HG02943 (cell line): ENCODE results near the gene CASZ1.

Experiments
- ATAC-seq: cut with Tn5 transposase; IDR thresholded peaks from one replicate; pipeline ENCODE4 v1.9.1; 2021; ENCODE audit warnings: mild to moderate bottlenecking, low read depth, moderate library complexity; ENCODE audit not compliant: unreplicated experiment

The CASZ1 gene

DNA sequence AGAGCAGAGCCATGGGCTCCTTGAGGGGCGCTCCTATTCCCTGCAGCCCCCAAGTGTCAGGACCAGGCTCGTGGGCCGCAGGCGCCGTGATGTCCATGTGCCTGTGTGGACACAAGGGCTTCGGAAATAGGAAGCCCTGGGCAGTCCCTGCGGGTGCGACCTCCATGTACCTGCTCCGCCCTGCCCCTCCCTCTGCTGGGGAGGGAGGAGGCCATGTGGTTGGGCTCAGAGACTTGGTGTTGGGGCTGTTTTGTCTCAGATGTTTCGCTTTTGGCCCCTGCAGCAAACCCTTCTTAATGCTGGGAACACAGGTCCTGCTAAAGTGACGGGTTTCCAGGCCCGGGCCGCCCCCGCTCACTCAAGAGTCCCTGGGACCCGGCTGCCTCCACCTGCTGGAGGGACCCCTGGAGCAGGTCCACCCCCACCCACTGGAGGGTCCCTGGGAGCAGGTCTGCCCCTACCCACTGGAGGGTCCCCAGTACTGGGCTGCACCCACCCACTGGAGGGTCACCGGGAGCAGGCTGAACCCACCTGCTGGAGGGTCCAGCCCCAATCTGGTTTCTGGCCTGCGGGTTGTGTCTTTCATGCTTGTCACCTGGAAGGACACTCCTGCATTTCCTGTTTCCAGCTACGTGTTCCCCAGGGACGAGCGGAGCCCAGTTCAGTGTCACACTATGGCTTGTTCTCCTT lies 165.2 kb downstream of the CASZ1 start:
- ATAC-seq, result no peak

DNA sequence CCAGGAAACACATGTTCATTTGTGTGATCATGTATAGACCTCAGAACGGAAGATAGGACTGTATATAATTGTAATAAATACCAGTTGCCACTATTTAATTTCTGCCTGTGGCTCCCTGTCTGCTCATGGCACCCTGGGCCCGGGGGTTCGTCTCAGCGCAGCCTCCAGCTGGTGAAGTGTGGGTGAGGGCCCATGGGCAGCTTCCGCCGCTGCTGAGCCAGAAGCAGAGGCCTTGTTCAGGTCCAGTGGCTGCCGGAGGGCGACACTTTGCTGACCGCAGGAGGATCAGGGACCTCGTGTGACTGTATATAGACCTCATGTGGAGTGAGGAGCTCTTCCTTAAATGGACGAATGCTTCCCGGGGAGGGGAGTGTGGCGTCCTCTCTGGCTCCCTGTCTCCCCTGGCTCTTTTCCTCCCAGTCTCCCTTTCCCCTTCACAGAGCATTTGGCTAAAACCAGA lies 165.8 kb downstream of the CASZ1 start:
- ATAC-seq, result no peak

DNA sequence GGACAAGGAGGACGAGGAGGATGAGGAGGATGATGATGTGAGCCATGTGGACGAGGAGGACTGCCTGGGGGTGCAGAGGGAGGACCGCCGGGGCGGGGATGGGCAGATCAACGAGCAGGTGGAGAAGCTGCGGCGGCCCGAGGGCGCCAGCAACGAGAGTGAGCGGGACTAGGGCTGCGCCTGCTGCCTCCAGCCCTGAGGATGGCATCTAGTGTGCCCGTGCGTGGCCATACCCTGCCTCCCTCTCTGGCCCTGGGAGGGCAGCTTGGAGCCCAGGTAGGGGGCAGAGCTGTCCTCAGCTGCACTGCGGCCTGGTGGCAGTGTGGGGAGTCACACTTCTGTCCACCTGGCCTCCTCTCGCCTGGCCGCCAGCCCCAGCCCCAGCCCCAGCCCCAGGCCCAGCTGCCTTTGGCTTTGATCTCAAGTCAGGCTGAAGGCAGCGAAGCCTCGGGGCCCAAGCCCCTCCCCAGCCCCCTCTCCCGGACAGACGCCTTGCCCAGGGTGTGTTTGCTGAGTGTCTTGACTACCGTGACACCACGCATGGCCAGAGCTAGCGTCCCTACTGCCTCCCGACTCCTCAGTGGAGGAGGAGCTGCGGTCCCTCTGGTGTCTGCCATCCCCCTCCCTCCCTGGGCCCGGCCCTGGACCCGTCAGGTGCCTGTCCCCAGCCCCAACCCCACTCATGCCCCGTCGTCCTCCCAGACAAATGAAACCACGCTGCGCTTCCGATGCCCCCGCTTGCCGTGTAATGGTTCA lies 166.5 kb downstream of the CASZ1 start:
- ATAC-seq, result no peak

DNA sequence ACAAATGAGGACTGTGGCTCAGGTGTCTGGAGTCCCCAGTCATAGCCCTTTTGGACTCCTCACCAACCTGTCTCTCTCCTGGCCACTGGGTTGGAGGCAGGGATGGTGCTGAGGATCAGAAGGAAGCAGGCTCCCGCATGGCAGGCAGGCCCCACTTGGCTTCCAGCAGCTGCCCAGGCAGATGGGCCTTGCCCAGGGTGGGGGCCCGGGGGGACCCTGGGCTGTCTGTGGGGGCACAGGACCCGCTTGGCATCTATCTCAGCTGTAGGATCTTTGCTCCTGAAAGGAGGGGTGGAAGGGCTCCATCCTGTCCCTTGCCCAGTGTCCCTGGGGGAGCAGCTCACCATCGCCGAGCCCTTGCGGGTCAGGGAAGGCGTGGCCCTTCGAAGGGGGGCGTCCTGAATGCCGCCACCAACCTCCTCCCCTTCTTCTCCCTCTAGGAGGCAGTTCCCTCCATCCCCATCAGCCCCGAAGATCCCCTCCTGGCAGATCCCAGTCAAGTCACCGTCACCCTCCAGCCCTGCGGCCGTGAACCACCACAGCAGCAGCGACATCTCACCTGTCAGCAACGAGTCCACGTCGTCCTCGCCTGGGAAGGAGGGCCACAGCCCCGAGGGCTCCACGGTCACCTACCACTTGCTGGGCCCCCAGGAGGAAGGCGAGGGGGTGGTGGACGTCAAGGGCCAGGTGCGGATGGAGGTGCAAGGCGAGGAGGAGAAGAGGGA lies 167.2 kb downstream of the CASZ1 start:
- no peak for ATAC-seq

DNA sequence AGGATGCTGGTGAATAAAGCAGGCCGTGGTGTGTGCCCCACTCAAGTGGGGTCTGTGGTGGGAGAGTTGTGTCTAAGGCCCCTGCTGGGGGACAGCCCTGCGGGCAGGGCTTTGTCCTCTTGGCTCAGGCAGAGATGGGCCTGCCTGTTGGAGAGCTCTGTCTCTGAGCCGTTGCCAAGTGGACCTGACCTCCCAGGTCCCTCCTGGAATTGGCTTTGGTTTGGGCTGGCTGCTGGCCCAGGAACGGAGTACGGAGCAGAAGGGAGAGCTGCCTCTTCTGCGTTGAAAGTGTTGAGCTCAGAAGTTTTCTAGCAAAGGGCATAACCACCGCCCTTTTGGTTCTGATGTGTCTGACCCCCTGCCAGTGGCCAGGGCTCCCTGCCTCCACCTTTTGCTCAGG lies 167.8 kb downstream of the CASZ1 start:
- ATAC-seq, result no peak

DNA sequence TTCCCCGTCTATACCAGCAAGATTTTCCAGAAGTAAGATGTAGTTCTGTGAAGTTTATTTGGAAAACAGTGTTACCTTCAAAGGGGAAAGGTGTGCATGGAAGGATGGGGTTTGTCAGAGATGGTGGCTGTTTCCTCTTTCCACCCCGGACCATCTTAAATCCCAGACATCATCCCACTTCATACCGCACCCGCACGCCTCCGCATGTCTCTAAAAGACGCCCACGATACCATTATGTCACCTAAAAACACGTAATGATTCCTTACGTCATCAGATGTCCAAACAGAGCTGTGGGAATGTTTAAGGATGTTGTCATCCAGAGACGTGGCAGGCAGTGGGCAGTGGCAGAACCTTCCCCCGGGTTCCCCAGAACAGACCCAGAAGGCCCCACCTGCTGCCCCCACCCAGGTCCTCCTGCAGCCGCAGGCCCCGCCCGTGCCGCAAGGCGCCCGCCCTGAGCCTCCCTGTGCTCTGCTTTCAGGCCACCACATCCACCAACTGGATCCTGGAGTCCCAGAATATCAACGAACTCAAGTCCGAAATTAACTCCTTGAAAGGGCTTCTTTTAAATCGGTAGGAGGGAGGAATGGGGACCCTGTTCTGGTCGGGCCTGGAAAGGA lies 169.5 kb downstream of the CASZ1 start:
- ATAC-seq, result no peak

DNA sequence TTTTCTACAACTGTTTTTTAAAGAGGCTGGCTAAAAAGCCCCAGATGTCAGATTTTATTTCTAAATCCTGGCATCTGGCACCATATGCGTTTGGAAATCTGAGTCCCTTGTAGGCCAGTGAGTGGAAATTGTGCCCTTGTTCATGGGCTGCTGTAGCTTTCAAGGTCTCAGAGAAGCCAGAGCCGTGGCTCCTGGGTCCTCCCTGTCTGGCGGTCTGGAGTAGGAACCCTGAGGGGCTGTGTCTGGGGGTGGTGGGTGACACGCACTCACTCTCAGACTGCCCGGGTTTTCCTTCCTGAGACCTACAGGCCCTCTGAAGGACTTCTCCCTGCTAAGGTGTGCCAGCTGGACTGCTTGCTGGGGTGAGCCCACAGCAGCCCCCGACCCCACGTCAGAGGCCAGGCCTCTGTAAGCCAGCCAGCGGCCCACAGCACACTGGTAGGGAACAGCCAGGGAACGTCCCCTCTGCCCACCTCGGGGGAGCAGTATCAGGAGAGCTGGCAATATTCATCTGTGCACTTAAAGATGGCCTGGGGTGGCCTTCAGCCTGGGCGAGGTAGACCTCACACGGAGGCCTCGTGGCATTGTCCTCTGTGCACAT lies 170.2 kb downstream of the CASZ1 start:
- ATAC-seq, result no peak

DNA sequence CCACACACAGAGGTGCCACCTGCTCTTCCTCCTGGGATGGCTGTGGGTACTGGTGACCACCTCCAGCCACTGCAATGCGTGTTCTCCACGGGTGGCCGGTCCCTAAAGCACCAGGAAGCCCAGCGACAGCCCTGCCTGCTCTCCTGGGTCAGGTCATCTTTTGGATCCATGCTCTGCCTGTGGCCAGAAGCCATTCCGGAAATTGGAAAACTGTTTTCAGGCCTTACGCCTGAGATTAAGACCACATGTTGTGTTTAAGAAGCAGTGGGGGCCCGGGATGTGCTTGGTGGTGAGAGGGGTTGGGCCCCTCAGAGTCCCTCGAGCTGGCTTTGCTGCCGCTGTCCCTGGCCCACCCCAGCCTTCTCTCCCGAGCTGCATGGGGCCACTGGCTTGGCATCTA lies 170.9 kb downstream of the CASZ1 start:
- ATAC-seq, result no peak

DNA sequence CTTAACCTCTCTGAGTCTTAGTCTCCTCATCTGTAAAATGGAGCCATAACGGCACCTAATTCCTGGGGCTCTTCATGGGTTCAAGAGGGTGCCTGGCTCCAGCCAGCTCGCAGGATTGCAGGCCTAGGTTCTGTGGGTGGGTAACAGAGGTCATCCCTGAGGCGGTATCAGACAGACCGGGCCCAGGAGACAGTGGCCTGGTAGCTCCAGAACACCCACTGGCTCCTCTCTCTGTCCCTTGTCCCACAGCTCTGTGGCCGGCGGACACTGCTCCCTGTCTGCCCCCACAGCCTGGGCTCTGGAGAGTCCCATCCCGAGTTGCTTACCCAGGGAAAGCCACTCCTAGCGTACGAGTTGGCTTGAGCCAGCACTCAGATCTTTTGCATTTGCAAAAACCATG lies 171.4 kb downstream of the CASZ1 start:
- no peak for ATAC-seq

DNA sequence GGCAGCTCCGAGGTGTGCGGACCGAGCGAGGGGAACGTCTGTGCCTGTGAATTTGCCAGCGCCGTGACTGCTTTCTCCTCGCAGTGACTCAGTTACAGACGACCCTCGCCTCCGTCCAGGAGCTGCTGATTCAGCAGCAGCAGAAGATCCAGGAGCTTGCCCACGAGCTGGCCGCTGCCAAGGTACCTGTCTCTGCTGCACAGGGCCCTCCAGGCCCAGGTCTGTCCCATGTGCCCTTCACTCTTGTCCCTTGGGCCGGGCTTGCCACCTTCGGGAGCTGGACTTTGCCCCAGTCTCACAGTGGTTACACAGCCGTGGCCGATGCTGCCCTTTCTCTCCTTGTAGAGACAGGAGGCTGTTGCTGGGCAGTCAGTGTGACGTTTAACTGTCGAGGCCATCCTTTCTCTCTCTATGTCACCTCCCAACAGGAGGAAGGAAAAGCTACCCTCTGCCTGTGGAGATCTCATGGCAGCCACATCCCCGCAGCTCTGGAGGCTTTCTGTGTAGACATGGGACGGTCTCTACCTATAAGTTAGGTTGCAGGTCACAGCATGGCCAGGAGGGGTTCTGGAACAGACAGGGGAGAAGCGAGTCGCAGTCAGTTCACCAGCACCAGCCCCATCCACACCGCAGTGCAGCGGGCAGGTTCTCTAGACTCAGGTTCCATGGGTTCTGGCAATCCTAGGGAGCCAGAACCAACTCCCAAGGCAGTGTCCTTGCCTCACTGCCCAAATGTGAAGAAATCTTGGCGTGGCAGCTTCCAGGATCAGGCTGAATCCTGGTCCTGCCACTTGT lies 172.0 kb downstream of the CASZ1 start:
- ATAC-seq, result no peak

DNA sequence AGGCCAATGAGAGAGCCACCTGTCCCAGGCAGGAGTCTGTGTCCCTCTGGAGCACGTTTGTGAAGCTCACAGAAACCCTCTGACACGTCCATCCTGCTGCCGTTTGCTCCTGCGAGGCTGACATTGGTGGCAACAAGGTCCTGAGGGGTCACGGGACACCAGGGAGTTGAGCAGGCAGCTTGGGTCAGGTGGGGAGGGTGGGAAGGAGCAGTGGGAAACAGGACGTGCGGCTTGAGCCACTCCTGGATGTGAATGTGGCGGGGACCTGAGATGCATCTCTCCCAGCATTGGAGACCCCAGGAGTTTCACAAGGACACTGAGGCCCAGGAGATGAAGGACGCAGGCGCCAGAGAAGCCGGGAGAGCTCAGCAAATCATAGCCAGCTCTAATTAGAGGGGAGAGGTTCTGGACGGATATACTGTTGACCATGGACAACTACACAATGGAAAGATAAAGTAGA lies 172.7 kb downstream of the CASZ1 start:
- ATAC-seq, result no peak

DNA sequence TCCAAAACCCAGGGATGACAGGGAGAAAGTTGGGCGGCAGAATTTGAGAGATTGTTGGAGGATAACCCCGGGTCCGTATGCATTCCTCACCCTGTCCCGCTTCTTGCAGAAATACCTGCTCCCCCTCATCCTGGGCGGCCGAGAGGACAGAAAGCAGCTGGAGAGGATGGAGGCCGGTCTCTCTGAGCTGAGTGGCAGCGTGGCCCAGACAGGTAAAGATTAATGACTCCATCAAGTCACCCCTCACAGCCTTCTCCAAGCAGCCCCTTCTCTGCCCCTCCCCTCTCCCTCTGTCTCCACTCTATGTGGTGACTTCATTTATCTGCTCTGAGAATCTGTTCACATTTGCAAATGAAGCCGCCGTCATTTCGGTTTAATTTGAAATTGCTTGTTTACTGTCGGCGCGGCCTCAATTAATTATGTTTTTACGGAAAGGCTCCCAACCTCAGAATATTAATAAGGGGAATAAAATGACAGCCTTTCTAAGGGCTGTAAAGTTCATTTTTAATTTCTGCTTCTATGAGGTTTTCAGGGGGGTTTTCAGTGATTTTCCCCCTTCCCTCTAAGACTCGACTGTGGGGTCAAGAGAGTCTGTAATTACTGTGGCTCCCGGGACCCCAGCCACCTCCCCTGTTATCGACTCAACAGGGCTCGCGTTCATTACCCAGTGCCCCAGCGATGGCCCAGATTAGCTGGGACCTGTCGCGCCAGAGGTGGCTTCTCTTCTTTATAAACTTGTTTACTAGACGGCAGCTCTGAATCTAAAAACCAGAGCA lies 173.3 kb downstream of the CASZ1 start:
- no peak for ATAC-seq

DNA sequence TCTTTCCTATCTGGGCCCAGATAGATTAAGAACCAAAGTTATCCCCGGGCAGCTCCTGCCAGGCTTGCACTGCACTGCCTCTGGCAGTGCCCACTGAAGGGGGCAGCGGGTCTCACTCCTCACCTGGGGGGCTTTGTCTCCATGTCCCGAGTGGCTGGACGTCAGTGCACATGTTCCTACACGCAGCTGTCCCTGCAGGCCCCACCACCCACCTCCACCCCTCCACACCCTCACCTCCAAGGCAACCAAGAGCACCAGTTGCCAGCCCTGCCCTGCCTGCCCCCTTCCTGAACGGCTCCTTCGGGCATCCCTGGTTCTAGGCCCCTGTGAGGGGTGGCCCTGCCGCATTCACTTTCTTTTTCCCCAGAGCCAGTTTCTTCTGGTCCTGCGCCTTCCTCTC lies 174.5 kb downstream of the CASZ1 start:
- ATAC-seq, result no peak

DNA sequence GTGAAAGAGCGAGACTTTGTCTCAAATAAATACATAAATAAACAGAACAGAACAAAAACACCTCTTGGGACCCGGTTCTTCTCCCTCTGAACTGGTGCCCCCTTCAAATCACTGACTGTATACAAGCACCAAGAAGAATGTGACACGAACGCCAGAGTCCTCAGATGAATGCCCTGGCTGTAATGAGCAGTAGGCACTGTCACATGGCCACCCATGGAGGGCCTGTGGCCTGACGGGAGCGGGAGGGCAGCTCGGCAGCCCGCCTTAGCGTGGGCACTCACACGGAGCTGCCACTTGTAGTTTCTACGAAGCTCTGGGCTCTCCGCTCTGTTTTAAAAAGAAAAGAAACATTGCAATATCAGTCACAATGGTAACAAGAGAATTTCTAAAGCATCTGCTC lies 175.7 kb downstream of the CASZ1 start:
- no peak for ATAC-seq

DNA sequence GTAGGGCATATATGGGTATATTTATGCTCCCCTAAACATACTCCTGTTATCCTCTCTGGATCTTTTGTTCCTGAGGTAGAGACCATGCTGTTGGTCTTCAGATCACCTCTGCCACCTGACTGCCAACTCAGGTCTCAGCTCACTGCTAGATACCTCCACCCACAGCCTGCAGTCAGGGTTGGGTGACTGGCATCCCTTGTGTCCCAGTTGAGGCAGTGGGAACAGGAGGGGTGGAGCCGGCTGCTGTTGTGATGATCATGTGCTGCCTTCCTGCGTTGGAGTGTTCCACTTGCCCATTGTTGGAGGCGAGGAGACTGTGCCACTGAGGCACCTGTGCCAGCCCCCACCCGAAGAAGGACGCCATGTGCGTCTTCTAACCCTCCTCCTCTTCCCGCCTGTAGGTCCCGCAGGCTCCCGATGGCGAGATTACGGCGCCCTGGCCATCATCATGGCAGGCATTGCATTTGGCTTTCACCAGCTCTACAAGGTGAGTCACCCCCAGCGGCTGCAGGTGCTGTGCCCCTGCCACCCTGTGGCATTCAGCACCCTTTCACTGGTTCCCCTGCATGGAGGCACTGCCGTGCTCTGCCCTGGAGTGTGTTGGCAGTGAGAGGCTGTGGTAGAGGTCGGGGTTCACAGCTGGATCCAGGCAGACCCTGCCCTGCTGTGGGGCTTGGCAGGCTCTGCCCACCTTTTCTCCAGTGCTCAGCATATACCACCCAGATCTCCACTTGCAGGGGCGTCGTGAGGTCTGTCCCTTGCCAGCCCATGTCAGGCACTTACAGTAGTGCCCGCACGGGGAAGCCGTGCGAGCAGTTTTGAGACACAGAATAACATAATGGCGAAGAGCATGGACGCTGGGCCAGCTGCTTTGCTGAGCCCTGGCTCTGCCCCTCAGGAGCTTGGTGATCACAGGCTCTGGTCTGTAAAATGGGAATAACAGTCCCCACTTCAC lies 178.2 kb downstream of the CASZ1 start:
- no peak for ATAC-seq

DNA sequence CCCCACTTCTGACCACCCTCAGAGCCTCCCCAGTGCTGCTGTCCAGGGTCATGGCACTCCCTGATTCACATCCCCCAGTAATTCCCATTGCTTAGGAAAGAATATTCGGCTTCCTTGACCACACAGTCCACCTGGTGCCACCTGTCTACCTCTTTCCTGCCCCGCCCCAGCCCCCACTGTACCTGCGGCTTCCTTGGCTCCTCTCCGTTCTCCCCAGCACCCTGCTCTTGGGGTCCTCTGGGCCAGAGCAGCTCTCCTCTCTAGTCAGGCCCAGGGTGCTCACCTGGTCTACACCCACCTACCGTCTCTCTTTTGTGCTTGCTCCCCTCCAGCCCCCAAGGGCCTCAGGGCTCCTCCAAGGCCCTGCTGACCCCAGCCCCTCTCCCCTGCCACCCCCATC lies 179.1 kb downstream of the CASZ1 start:
- no peak for ATAC-seq

DNA sequence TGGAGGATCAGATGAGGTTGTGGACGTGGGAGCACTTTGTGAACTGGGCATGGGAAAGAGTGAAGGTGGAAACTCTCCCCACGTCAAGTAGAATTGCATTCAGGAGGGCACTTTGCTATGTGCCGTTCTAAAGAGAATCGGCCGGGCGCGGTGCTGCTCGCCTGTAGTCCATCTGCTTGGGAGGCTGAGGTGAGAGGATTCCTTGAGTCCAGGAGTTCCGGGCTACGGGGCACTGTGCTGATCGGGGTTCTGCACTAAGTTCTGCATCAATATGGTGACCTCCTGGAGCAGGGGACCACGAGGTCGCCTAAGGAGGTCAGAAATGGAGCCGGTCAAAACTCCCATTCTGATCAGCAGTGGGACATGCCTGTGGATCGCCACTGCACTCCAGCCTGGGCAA lies 179.8 kb downstream of the CASZ1 start:
- no peak for ATAC-seq
